Measurements from ENCODE around the gene NHERF2.

GRCh38 chr16:2037115-2037514 lies 10.4 kb downstream of the NHERF2 start:
- no peak for TF ChIP-seq HDGF (IDR thresholded peaks at IDR 0.05; ENCODE audit: borderline replicate concordance)
- no peak for TF ChIP-seq L3MBTL2 (conservative IDR thresholded peaks at IDR 0.05)
- TF ChIP-seq PKNOX1 (IDR thresholded peaks at IDR 0.05): no peak
- no peak for TF ChIP-seq BHLHE40 (IDR thresholded peaks at IDR 0.05; ENCODE audit: borderline replicate concordance)
- TF ChIP-seq FOXK2 (IDR thresholded peaks at IDR 0.05): no peak
- no peak for TF ChIP-seq FOXM1 (IDR thresholded peaks at IDR 0.05; ENCODE audit: borderline replicate concordance)
